ENCODE data around the gene RIF1. TPM values are rescaled to one million over a fixed set of nuclear protein-coding genes. Genes with fewer than 3 reads are reported as not detected.

Gene RIF1
- total and polyA plus RNA-seq, 2 experiments from 2014 or later: 20.9 to 26.5 TPM

GRCh38 chr2:151399981-151400380 is 9.7 kb upstream of the RIF1 start:
- Histone ChIP-seq H3K79me2 (ENCODE audit: insufficient read depth) (no peaks in the 10 kb centered on the region), H3K4me3 (no peak overlapping the region), H3K36me3 (ENCODE audit: low read depth) (no peaks in the 10 kb centered on the region), H3K9me2 (ENCODE audit: insufficient read depth) (no peaks in the 10 kb centered on the region), H3K9me3 (ENCODE audit: low read depth) (no peaks in the 10 kb centered on the region), H2AFZ (no peak overlapping the region), H3F3A (ENCODE audit: insufficient read depth) (no peaks in the 10 kb centered on the region), H3K27ac (no peak overlapping the region), H3K4me2 (ENCODE audit: unreplicated experiment) (no peak overlapping the region), H3K27me3 (replicated peaks; ENCODE audit: insufficient read depth) (no peaks in the 10 kb centered on the region), H3K4me1 (ENCODE audit: insufficient read depth) (no peaks in the 10 kb centered on the region), H4K20me1 (ENCODE audit: insufficient read depth) (no peaks in the 10 kb centered on the region), H3K9ac (no peak overlapping the region)
- WGBS, 2 experiments (ENCODE audit: low coverage in 1 of 2, low lambda C conversion rate in 2 of 2, missing lambda C conversion rate in 2 of 2): 67 to 69% methylated on average over 1 of the region's 1 CpG
- TF ChIP-seq EZH2phosphoT487 (IDR thresholded peaks at IDR 0.05; ENCODE audit: insufficient read depth, low read depth): no peak
- no peak for TF ChIP-seq EZH2 (IDR thresholded peaks at IDR 0.05; ENCODE audit: insufficient read depth, poor library complexity, severe bottlenecking)
- no peak for DNase-seq
- in situ Hi-C loops (cut with MboI): no loop called here

GRCh38 chr2:151401149-151401548 is 8.6 kb upstream of the RIF1 start:
- no peak for DNase-seq
- no peaks in the 10 kb centered on the region for H3K79me2 ChIP-seq (ENCODE audit: insufficient read depth)
- no peak overlapping the region for H3K4me2 ChIP-seq (ENCODE audit: unreplicated experiment)
- H3K27ac ChIP-seq: no peak overlapping the region
- no peaks in the 10 kb centered on the region for H3K27me3 ChIP-seq (replicated peaks; ENCODE audit: insufficient read depth)
- TF ChIP-seq EZH2phosphoT487 (IDR thresholded peaks at IDR 0.05; ENCODE audit: insufficient read depth, low read depth): no peak
- no peak for TF ChIP-seq EZH2 (IDR thresholded peaks at IDR 0.05; ENCODE audit: insufficient read depth, poor library complexity, severe bottlenecking)
- no peaks in the 10 kb centered on the region for H4K20me1 ChIP-seq (ENCODE audit: insufficient read depth)
- no peaks in the 10 kb centered on the region for H3K9me3 ChIP-seq (ENCODE audit: low read depth)
- in situ Hi-C loops (cut with MboI): no loop called here
- H2AFZ ChIP-seq: no peak overlapping the region
- no peaks in the 10 kb centered on the region for H3K4me1 ChIP-seq (ENCODE audit: insufficient read depth)
- 92% methylated on average over 5 of the region's 5 CpGs for WGBS, 2 experiments (ENCODE audit: low coverage in 1 of 2, low lambda C conversion rate in 2 of 2, missing lambda C conversion rate in 2 of 2)
- H3F3A ChIP-seq (ENCODE audit: insufficient read depth): no peaks in the 10 kb centered on the region
- no peaks in the 10 kb centered on the region for H3K9me2 ChIP-seq (ENCODE audit: insufficient read depth)
- H3K9ac ChIP-seq: no peak overlapping the region
- H3K4me3 ChIP-seq: no peak overlapping the region
- H3K36me3 ChIP-seq (ENCODE audit: low read depth): no peaks in the 10 kb centered on the region

- TF ChIP-seq EZH2 (IDR thresholded peaks at IDR 0.05; ENCODE audit: insufficient read depth, poor library complexity, severe bottlenecking): no peak
- no peak for TF ChIP-seq EZH2phosphoT487 (IDR thresholded peaks at IDR 0.05; ENCODE audit: insufficient read depth, low read depth)
- Histone ChIP-seq H3K4me2 (ENCODE audit: unreplicated experiment) (no peak overlapping the region), H3K4me1 (ENCODE audit: insufficient read depth) (no peaks in the 10 kb centered on the region), H2AFZ (no peak overlapping the region), H3K79me2 (ENCODE audit: insufficient read depth) (no peaks in the 10 kb centered on the region), H3K4me3 (no peak overlapping the region), H4K20me1 (ENCODE audit: insufficient read depth) (no peaks in the 10 kb centered on the region), H3K36me3 (ENCODE audit: low read depth) (no peaks in the 10 kb centered on the region), H3K9me3 (ENCODE audit: low read depth) (no peaks in the 10 kb centered on the region), H3K9me2 (ENCODE audit: insufficient read depth) (no peaks in the 10 kb centered on the region), H3K9ac (no peak overlapping the region), H3K27me3 (replicated peaks; ENCODE audit: insufficient read depth) (no peaks in the 10 kb centered on the region), H3F3A (ENCODE audit: insufficient read depth) (no peaks in the 10 kb centered on the region), H3K27ac (no peak overlapping the region)
- 88 to 89% methylated on average over 4 of the region's 4 CpGs for WGBS, 2 experiments (ENCODE audit: low coverage in 1 of 2, low lambda C conversion rate in 2 of 2, missing lambda C conversion rate in 2 of 2)
- in situ Hi-C loops (cut with MboI): no loop called here
- DNase-seq: no peak
Measured at GRCh38 chr2:151403914-151404313, 5.8 kb upstream of the RIF1 start.

- no peaks in the 10 kb centered on the region for H4K20me1 ChIP-seq (ENCODE audit: insufficient read depth)
Measured at GRCh38 chr2:151405376-151405775, 4.3 kb upstream of the RIF1 start.

GRCh38 chr2:151407281-151407680 is 2.4 kb upstream of the RIF1 start:
- Histone ChIP-seq H3K4me3 (no peak overlapping the region), H3F3A (ENCODE audit: insufficient read depth) (no peaks in the 10 kb centered on the region), H3K9me2 (ENCODE audit: insufficient read depth) (no peaks in the 10 kb centered on the region), H3K27me3 (replicated peaks; ENCODE audit: insufficient read depth) (no peaks in the 10 kb centered on the region), H4K20me1 (ENCODE audit: insufficient read depth) (no peaks in the 10 kb centered on the region), H3K9me3 (ENCODE audit: low read depth) (no peaks in the 10 kb centered on the region), H3K9ac (no peak overlapping the region), H3K4me1 (ENCODE audit: insufficient read depth) (peaks cover 12% of the 10 kb centered on the region; the same call in 1 of the 2 replicates), H3K27ac (no peak overlapping the region), H3K4me2 (ENCODE audit: unreplicated experiment) (no peak overlapping the region), H3K79me2 (ENCODE audit: insufficient read depth) (peaks cover 24% of the 10 kb centered on the region), H3K36me3 (ENCODE audit: low read depth) (peaks cover 9% of the 10 kb centered on the region; the same call in 1 of the 2 replicates), H2AFZ (no peak overlapping the region)
- no peak for DNase-seq
- TF ChIP-seq EZH2 (IDR thresholded peaks at IDR 0.05; ENCODE audit: insufficient read depth, poor library complexity, severe bottlenecking) (no peak), EZH2phosphoT487 (IDR thresholded peaks at IDR 0.05; ENCODE audit: insufficient read depth, low read depth) (no peak)
- in situ Hi-C loops (cut with MboI): no loop called here

More at GRCh38 chr2:151405376-151405775, 4.3 kb upstream of the RIF1 start:
- Histone ChIP-seq H3K79me2 (ENCODE audit: insufficient read depth) (peaks cover 5% of the 10 kb centered on the region), H3K27me3 (replicated peaks; ENCODE audit: insufficient read depth) (no peaks in the 10 kb centered on the region), H3K4me1 (ENCODE audit: insufficient read depth) (no peaks in the 10 kb centered on the region), H3K9ac (no peak overlapping the region), H2AFZ (no peak overlapping the region), H3K4me2 (ENCODE audit: unreplicated experiment) (no peak overlapping the region), H3K36me3 (ENCODE audit: low read depth) (no peaks in the 10 kb centered on the region), H3K9me3 (ENCODE audit: low read depth) (no peaks in the 10 kb centered on the region), H3K27ac (no peak overlapping the region), H3K9me2 (ENCODE audit: insufficient read depth) (no peaks in the 10 kb centered on the region), H3F3A (ENCODE audit: insufficient read depth) (no peaks in the 10 kb centered on the region), H3K4me3 (no peak overlapping the region)
- 84 to 85% methylated on average over 4 of the region's 4 CpGs for WGBS, 2 experiments (ENCODE audit: low coverage in 1 of 2, low lambda C conversion rate in 2 of 2, missing lambda C conversion rate in 2 of 2)
- in situ Hi-C loops (cut with MboI): no loop called here
- no peak for DNase-seq
- TF ChIP-seq EZH2phosphoT487 (IDR thresholded peaks at IDR 0.05; ENCODE audit: insufficient read depth, low read depth) (no peak), EZH2 (IDR thresholded peaks at IDR 0.05; ENCODE audit: insufficient read depth, poor library complexity, severe bottlenecking) (no peak)
